Measurements from ENCODE around the gene PTMS. TPM values are rescaled to one million over a fixed set of nuclear protein-coding genes. Genes with fewer than 3 reads are reported as not detected.
A peak's percentile ranks its signal among the peaks of the same experiment; 100 is the strongest.

The PTMS gene
- total and polyA plus RNA-seq, 2 of the 13 experiments (the other 11 are each of a cell fraction or from before 2014, with no cell fraction given): 40.5 to 82.4 TPM

- in situ Hi-C loops (cut with HindIII; ENCODE audit: extremely low pct_ligation_motif_present, low pct_unique_long_range_greater_than_20kb) (loop anchor here (5.0 kb wide), 1 partner anchor 33 kb away; no protein-coding TSS in a partner anchor), intact Hi-C loops (cut with micrococcal nuclease; ENCODE audit: unreplicated experiment) (no loop called here)
- no peaks in the 10 kb centered on the region for H4K20me1 ChIP-seq (ENCODE audit: insufficient read depth, low read length)
- BruUV-seq (replicated peaks): no TSS peak
- ChIA-PET POLR2A (interaction anchor here (1.4 to 3.1 kb wide), 3 partner anchors 9 to 27 kb away, joined by 3 to 15 read pairs (median 11); partner anchors contain the start of gene MLF2), CTCF (ENCODE audit: low intra/inter-chr PET ratio, low total read pairs) (interaction anchor here (2.9 kb wide), 1 partner anchor 27 kb away, joined by 54 read pairs; the partner anchor contains the start of gene MLF2)
- H3K79me2 ChIP-seq (ENCODE audit: insufficient read depth, low read length): no peaks in the 10 kb centered on the region
- no peaks in the 10 kb centered on the region for H3K36me3 ChIP-seq (replicated peaks in 1 of 2; ENCODE audit: control insufficient read depth in 1 of 2, insufficient read depth in 2 of 2, low read length in 2 of 2)
- H3K4me1 ChIP-seq (ENCODE audit: insufficient read depth, low read length): peaks cover 77% of the 10 kb centered on the region
- H3K4me2 ChIP-seq (ENCODE audit: low read depth, low read length): peak overlapping the region; percentile 8; the same call in 1 of the 2 replicates
- no peaks in the 10 kb centered on the region for H3K9me3 ChIP-seq (ENCODE audit: low read length)
- no peak overlapping the region for H3K27ac ChIP-seq (ENCODE audit: extremely low read length, insufficient read depth, low read length)
- H2AFZ ChIP-seq (ENCODE audit: low read length): no peak overlapping the region
- DNase-seq (ENCODE audit: low spot score) (no peak), FAIRE-seq (no peak), ATAC-seq (no peak)
- 48% methylated on average over 6 of the region's 6 CpGs for WGBS (ENCODE audit: low lambda C conversion rate)
- H3K9ac ChIP-seq (ENCODE audit: insufficient read depth, low read depth, low read length): 0 out of 2 replicates have a peak overlapping the region, but pooled peaks have one; percentile 16
- no peak overlapping the region for H3K4me3 ChIP-seq (replicated peaks in 1 of 3; ENCODE audit: insufficient read depth in 1 of 3, low read depth in 2 of 3, low read length in 3 of 3)
- peaks cover 2 to 16% of the 10 kb centered on the region in 2 experiments; a peak in 2 of 5 replicates for H3K27me3 ChIP-seq (ENCODE audit: control insufficient read depth in 1 of 2, insufficient read depth in 2 of 2, low read length in 2 of 2)
- no peak for TF ChIP-seq ZNF549 (CRISPR knock-in tag; IDR thresholded peaks at IDR 0.05)
- no peak for TF ChIP-seq SP140L (CRISPR knock-in tag; IDR thresholded peaks at IDR 0.05; ENCODE audit: borderline replicate concordance)
- TF ChIP-seq RNF219 (CRISPR knock-in tag; IDR thresholded peaks at IDR 0.05): no peak
- no peak for TF ChIP-seq NONO (IDR thresholded peaks at IDR 0.05)
- TF ChIP-seq NONO (CRISPR knock-in tag; conservative IDR thresholded peaks at IDR 0.05): no peak
- no peak for TF ChIP-seq ZBTB40 (IDR thresholded peaks at IDR 0.05)
- no peak for TF ChIP-seq ZBTB40 (CRISPR knock-in tag; IDR thresholded peaks at IDR 0.05)
- no peak for TF ChIP-seq ZNF543 (CRISPR knock-in tag; IDR thresholded peaks at IDR 0.05)
- TF ChIP-seq TSC22D2 (CRISPR knock-in tag; IDR thresholded peaks at IDR 0.05; ENCODE audit: borderline replicate concordance): no peak
- no peak for TF ChIP-seq ZSCAN20 (CRISPR knock-in tag; IDR thresholded peaks at IDR 0.05; ENCODE audit: borderline replicate concordance)
- no peak for TF ChIP-seq FOXP4 (CRISPR knock-in tag; IDR thresholded peaks at IDR 0.05)
- TF ChIP-seq PAWR (CRISPR knock-in tag; IDR thresholded peaks at IDR 0.05; ENCODE audit: borderline replicate concordance): no peak
Measured at GRCh38 chr12:6780573-6780972, 14.4 kb downstream of the PTMS start.

All from HepG2 (cell line).